ENCODE data around the gene PML.
A peak's percentile ranks its signal among the peaks of the same experiment; 100 is the strongest.

GRCh38 chr15:73991260-73991659 is 3.3 kb upstream of the PML start:
- no peak for TF ChIP-seq CTCF (tag by site-specific recombination; IDR thresholded peaks at IDR 0.05)
- no peak for TF ChIP-seq ZNF747 (tag by site-specific recombination; IDR thresholded peaks at IDR 0.05)
- no peak for TF ChIP-seq ZNF311 (tag by site-specific recombination; IDR thresholded peaks at IDR 0.05; ENCODE audit: borderline replicate concordance)
- no peak for TF ChIP-seq ZNF121 (tag by site-specific recombination; IDR thresholded peaks at IDR 0.05)
- TF ChIP-seq REST (tag by site-specific recombination; IDR thresholded peaks at IDR 0.05): no peak
- no peak for TF ChIP-seq MZF1 (tag by site-specific recombination; IDR thresholded peaks at IDR 0.05; ENCODE audit: borderline replicate concordance)
- TF ChIP-seq ZNF18 (tag by site-specific recombination; IDR thresholded peaks at IDR 0.05): no peak
- peak; percentile 33 for TF ChIP-seq SP2 (tag by site-specific recombination; IDR thresholded peaks at IDR 0.05)
- TF ChIP-seq ZNF266 (tag by site-specific recombination; IDR thresholded peaks at IDR 0.05; ENCODE audit: low read depth): no peak
- no peak for TF ChIP-seq BCL11A (tag by site-specific recombination; IDR thresholded peaks at IDR 0.05; ENCODE audit: low read depth)
- TF ChIP-seq TCF7L2 (IDR thresholded peaks at IDR 0.05; ENCODE audit: borderline replicate concordance, low read depth, low read length): no peak
- TF ChIP-seq ZNF423 (tag by site-specific recombination; IDR thresholded peaks at IDR 0.05): no peak
